HG02610 (cell line): ENCODE data around the gene ARHGAP23.

Source experiments
- ATAC-seq: cut with Tn5 transposase; IDR thresholded peaks from one replicate; pipeline ENCODE4 v1.9.1; 2021; ENCODE audit warnings: mild to moderate bottlenecking, moderate library complexity; ENCODE audit not compliant: unreplicated experiment

ARHGAP23 gene

DNA sequence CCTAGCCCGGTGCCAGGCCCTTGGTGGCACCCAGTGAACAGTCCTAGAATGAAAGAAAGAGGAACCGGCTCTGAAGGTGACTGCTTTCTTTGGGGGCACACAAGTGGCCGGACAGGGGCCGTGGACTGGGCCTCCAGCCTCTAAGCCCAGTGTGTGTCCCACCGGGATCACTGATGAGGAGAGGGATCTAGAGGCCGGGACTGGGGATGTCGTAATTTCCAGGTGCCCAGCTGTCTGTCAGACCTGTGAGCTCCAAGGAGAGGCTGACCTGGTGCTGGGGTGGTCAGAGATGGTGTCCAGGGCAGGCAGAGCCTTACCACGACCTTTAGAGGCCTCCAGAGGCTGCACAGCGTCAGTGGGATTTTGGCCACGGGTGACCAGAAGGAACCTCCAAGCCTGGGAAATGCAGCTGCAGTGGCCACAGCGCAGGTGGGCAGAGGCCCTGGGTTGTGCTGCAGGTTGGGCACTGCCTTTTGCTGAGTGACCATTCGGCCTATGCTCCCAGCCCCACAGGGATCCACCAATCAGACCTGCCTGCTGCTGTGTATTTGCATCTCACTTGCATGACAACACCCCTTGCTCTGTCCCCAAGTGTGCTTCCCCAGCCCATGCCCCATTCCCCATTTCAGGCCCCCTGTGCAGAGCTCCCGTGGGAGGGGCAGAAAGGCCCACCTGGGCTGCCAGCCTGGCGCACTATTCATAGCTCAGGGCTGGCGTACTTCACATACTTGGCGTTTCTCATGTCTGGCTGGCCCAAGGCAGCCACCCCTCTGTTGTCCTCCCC is 12.5 kb downstream of the ARHGAP23 start:
- no peak for ATAC-seq

DNA sequence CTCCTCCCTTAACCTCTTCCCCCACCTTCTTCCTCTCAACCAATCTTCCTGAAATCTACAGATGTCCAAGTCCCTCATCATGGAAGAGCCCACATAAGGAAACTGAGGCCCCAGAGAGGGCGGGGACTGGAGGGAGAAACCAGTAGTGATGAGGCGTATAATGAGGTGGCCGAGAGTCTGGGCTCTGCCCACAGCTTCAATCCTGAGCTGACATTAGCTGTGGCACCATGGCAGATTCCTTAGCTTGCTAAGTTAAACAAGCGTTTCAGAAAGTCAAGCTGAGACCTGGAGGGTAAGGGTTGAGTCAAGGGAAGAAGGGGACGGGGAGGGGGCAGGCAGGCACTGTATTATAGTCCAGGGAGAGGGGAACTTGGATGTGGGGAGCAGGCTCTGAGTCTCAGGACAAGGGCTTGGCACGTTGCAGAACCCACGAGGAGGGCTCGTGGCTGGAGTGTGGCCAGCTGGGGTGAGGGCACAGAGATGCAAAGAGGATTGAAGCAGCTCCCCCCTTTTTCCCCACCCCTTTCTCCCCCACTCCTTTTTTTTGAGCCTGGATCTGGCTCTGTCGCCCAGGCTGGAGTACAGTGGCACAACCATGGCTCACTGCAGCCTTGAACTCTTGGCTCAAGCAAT is 13.3 kb downstream of the ARHGAP23 start:
- ATAC-seq: no peak

DNA sequence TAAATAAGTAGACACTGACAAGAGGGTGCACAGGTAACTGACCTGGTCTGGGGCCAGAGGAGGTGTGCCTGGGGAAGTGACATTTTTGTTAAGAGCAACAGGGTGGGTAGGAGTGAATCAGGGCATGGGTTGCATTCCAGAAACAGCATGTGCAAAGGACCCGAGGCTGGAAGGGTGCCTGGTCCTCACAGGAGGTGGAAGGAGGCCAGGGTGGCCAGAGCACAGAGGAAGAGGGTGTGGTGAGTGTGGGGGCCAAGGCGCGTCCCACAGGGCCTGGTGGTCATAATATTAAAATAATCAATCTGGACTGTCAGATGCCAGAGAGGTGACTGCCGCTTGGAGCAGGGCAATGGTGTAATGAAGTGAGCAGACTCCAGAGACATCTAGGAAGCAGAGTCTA is 14.3 kb downstream of the ARHGAP23 start:
- ATAC-seq: no peak

DNA sequence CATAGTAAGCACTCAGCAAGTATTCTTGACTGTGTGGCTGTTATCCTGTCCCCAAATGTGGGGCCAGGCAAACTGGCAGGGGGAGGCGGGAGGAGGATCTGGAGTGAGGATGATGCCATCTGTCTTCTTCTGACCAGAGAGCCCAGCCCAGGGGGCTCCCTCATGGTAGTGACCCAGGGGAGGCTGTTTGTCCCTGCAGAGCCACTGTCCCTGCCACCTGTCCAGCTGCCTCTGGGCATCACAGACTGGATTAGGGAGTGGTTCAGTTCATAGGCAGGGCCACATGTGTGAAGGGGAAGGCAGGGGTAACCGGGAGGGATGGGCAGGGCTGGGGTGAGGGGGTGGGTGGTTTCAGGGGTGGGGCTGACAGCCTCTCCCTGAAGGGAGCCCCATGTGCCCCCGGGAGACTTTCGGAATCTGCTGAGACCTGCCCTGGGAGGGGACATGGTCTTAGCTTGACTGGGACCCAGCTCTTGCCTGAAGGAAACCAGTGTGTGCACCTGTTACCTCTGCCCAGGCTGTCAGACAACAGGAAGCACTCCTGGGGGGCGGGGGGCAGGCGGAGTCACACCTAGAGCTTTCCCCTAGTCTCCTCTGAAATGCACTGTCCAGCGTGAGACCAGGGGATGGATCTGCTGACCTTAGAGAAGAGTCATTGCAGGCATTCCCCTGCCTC is 15.2 kb downstream of the ARHGAP23 start:
- ATAC-seq: no peak

GRCh38 chr17:38444151-38444550 is 15.9 kb downstream of the ARHGAP23 start:
- no peak for ATAC-seq

- ATAC-seq: no peak
Observed at GRCh38 chr17:38447502-38448085, 19.3 kb downstream of the ARHGAP23 start.

DNA sequence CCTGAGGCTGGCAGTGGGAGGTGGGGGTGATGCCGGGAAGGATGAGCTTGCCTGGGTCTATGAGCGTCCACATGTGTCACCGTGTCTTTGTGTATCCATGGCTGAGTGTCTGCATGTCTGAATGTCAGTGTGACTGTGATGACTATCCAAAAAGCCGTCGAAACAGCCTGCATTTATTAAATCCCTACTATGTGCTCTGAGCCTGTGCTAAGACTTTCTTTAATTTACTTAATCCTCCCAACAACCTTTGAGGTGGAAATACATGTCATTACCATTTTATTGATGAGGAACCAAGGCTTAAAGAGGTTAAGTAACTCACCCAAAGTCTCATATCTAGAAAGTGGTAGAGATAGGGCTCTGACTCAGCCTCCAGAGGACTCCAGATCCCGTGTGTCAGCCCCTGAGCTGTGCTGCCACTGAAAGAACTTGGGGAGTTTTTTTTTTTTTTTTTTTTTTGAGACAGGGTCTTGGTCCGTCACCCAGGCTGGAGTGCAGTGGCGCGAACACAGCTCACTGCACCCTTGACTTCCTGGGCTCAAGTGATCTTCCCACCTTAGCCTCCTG is 20.0 kb downstream of the ARHGAP23 start:
- no peak for ATAC-seq

DNA sequence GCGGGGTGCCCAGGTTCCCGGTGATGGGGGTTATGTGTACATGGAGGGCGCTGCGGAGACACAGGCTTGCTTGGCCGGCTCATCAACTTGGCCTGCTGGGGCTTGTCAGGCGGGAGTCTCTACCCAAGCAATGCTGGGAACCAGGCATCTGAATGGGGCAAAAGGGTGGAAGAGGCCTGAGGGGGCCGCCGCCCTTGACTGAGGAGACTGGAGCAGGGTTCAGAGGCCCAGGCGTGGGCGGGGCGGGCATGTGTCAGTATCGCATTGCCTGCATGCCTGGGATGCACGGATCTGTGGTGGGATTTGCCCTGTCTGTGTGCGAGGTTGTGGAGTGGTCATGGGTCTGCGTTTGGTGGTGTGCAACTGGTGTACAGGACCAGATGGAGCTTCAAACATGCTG is 21.1 kb downstream of the ARHGAP23 start:
- ATAC-seq: no peak

GRCh38 chr17:38450557-38451029 is 22.3 kb downstream of the ARHGAP23 start:
- ATAC-seq: no peak

DNA sequence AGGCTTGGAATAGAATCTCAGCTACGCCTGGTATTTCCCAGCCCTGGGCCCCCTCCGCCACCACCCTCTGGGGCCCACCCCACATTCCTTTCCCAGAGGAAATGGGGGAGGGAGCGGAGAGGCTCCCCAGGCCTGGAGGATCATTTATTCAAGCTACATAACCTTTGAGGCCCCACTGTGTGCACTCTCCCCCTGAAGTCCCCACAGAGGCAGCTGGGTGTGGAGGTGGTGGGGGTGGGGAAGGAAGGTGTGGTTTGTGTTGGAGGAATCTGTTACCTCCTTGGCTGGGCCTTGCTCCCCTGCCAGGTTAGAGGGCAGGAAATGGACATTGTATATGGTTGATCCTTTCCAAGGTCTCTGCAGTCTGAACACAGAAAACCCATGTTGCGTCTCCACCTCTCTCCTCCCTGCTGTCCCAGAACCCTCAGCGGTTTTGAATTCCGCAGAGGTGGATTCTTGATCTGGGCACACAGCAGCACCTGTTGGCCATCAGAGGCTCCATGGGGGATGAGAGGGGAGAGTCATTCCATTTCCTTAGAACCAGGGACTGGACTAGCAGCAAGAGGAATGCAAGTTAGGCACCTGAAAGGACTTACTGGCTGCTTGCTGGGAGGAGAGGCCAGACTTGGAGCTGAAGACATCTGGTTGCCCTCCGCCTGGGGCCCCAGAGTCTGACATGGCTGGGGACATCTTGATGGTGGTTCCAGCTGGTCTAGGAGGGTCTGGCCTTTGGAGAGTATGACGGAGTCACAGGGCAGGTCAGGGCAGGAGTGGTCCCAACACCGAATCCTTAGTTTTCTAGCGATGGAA is 23.0 kb downstream of the ARHGAP23 start:
- ATAC-seq: no peak

- ATAC-seq: no peak
Observed at GRCh38 chr17:38451840-38452529, 23.7 kb downstream of the ARHGAP23 start.

GRCh38 chr17:38452719-38453118 is 24.5 kb downstream of the ARHGAP23 start:
- no peak for ATAC-seq

DNA sequence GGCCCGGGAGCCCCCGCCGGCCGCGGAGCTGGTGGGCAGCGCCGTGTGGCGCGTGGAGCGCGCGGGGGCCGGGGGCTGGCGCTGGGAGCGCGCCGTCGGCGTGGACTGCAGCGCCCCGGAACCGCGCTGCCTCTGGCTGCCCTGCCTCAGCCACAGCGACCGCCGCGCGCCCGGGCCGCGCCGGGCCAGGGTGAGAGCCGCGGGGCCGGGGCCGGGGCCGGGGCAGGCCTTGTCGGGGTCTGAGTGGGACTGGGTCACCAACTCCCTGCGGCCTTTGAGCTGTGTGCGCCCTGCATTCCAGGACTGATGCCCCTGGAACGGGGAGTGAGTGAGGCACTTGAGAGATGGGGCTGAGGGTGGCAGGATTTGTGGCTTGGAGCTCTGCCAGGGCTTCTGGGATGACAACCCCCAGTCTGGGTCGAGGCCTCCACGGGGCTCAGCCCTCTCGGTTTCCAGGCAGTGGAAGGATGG is 25.7 kb downstream of the ARHGAP23 start:
- no peak for ATAC-seq

DNA sequence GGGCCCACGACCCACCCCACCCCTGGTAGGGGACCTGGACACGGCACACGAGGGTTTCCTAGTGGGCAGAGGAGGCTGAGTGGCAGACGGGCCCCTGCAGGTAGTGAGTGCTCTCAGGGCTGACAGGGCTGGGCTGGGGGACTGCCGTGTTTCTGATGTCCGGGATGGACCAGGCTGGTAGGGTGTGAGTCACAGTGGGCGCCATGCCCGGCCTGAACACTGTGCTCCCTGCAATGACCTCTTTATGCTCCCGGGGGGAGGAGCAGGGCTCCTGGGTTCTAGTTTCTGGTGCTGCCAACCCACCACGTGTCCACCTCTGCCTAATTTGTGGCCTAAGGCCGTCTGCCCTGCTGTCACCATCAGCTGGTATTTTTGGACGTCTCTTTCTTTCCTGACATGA is 26.3 kb downstream of the ARHGAP23 start:
- no peak for ATAC-seq

DNA sequence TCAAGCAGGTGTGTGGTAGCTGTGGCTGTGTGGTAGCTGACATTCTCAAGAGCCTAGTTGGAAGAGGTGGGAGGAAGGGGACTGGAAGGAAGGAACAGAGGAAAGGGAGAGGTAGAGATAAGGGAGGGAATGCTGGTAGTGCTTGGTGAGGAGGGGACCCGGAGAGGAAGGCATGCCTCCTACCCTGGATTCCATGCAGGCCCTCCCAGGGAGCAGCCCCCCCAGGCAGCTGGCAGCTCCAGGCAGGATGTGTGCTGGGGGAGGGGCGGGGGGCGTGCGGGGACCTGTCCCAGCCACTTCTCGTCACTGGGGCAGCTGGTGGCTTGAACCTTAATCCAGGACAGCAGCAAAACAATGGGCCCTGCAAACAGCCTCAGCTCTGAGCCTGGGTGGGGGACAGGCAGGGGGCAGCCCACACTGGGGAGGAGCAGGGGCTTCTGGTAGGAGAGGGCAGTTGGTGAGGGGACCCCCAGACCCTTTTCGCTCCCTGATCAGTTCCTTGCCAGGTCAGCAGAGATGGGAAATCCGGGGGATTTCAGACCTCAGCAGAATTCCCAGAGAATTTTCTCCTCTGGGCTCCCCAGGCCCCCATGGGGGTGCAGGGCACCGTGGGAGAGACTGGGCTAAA is 27.1 kb downstream of the ARHGAP23 start:
- no peak for ATAC-seq

- ATAC-seq: no peak
Observed at GRCh38 chr17:38456031-38456815, 28.0 kb downstream of the ARHGAP23 start.

DNA sequence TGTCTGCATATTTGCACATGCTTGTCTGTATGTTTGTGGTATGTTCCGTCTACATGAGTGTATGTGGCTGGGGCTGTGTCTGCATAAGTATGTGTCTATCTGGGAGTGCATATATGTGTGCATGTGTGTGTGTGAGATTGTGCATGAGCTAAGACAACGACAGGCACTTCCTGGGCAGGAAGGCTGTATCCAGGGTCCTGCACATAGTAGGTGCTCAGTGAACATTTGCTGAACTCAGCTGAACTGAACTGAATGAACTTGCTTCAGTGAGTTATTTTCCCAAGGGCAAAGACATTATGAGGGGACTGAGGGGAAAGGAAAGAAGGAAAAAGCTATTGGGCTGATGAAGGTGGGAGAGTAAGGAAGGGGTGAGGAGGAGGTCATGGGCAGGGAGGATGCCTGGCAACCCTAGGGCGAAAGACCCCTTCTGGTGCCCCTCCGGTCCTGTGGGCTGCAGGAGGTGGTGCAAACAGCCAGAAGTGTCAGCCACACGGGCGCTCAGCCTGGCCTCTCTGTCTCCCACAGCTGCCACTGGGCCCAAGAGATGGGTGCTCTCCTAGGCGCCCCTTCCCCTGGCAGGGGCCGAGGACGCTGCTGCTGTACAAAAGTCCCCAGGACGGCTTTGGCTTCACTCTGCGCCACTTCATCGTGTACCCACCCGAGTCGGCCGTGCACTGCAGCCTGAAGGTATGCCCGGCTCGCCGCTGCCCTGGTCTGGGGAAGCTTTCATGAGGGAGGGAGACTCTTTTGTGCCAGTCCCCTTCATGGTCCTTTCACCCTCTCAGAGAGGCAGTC is 29.5 kb downstream of the ARHGAP23 start:
- no peak for ATAC-seq

GRCh38 chr17:38458521-38458920 is 30.3 kb downstream of the ARHGAP23 start:
- ATAC-seq: no peak
